HL-60 (cell line): ENCODE results near the gene ZNF573.

ENCODE experiments used
- CTCF ChIP-seq: IDR thresholded peaks from one replicate; pipeline ENCODE4 v1.5.1; 2011; ENCODE audit warnings: low read length, control low read depth, inconsistent platforms; ENCODE audit not compliant: insufficient read depth
- GABPA ChIP-seq: IDR thresholded peaks from 2 replicates; pipeline ENCODE4 v1.6.1; 2012; ENCODE audit warnings: low read depth
- POLR2AphosphoS5 ChIP-seq: IDR thresholded peaks from 2 replicates; pipeline ENCODE4 v1.6.1; 2012; ENCODE audit warnings: low read depth
- REST ChIP-seq: IDR thresholded peaks from 2 replicates; pipeline ENCODE4 v1.6.1; 2012; ENCODE audit warnings: low read depth; ENCODE audit not compliant: insufficient replicate concordance
- SPI1 ChIP-seq: IDR thresholded peaks from 2 replicates; pipeline ENCODE4 v1.6.1; 2012; ENCODE audit warnings: low read depth, mild to moderate bottlenecking, borderline replicate concordance

GRCh38 chr19:37695144-37695899 is 84.1 kb downstream of the ZNF573 start:
- TF ChIP-seq CTCF (no peak), POLR2AphosphoS5 (no peak), SPI1 (no peak), REST (no peak), GABPA (no peak)
